ENCODE measurements around the gene GDF7. TPM values are rescaled to one million over a fixed set of nuclear protein-coding genes. Genes with fewer than 3 reads are reported as not detected.

The GDF7 gene
- total RNA-seq, 3 donors from 2014 or later (not counting 1 experiment from before 2014, with no cell fraction given): 0.02 to 0.10 (median 0.05) TPM

DNA sequence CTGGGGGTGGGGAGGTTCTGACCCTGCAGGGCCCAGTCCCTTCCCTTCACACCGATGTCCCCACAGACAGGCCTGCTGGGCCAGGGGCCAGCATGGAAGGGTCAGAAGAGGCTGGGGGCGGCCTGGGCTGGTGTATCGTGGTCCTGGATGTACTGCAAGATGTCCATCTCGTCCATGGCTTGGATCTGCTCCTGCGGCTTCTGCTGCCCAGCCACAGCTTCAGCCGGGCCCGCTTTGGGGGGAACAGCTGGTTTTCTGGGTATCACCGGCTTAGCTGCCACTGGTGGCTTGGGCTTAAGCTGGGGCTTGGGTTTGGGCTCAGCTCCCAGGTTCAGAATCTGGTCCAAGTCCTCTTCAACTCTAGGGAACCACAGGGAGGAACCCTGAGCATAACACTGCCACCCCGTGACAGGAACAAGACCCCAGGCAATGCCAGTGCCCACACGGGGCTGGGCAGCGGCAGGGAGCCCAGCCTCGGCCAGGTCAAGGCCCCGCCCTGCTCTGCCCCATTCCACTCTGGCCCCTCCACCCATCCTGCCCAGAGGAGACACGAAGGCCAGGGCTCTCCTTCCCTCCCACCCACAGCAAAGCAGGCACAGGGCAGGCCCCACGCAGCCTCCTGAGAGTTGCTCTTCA, 47.9 kb upstream of the GDF7 start:
- no peak for ATAC-seq

DNA sequence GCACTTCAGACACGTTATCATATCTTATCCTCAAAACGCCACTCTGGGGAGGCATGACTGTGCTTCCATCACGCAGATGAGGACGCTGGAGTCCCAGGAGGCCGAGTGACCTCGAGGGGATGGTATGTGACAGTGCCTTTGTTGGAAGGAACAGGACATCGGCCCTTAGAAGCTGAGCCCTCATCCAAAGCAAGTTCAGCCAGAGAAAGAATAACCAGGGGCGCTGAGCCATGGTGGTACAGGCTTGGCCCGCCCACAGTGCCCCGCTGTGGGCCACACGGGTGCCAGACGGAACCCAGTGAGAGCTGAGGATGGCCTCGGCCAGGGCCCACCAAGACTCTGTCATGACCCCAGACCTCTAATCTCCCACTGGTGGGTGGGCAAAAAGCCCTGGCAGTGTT, 47.3 kb upstream of the GDF7 start:
- H3K27ac ChIP-seq (ENCODE audit: low read length): no peak overlapping the region
- Mint-ChIP-seq H3K4me1 (peaks cover 6 to 7% of the 10 kb centered on the region in 2 donors), H3K4me3 (no peak overlapping the region), H3K9me3 (no peaks in the 10 kb centered on the region), H3K27me3 (ENCODE audit: low read depth in 2 of 2) (no peaks in the 10 kb centered on the region), H3K36me3 (peaks cover 7% of the 10 kb centered on the region), H3K27ac (no peak overlapping the region)
- no peaks in the 10 kb centered on the region for H3K27me3 ChIP-seq (ENCODE audit: control insufficient read depth, insufficient read depth, low read length)
- ATAC-seq: no peak
- no peak for DNase-seq
- no peak for TF ChIP-seq CTCF (IDR thresholded peaks at IDR 0.05)
- peaks cover 47% of the 10 kb centered on the region for H3K36me3 ChIP-seq (ENCODE audit: control insufficient read depth, insufficient read depth, low read length)
- peaks cover 15% of the 10 kb centered on the region for H3K4me1 ChIP-seq (ENCODE audit: control insufficient read depth, insufficient read depth, low read length)
- H3K9me3 ChIP-seq (ENCODE audit: control insufficient read depth, insufficient read depth, low read length): no peaks in the 10 kb centered on the region
- WGBS (ENCODE audit: insufficient coverage): 95% methylated on average over 13 of the region's 13 CpGs
- intact Hi-C loops (cut with micrococcal nuclease): no loop called here
- no peak overlapping the region for H3K4me3 ChIP-seq (ENCODE audit: low read length)

More for the DNA sequence above, 47.9 kb upstream of the GDF7 start:
- WGBS (ENCODE audit: insufficient coverage): 92% methylated on average over 15 of the region's 15 CpGs
- peaks cover 15% of the 10 kb centered on the region for H3K4me1 ChIP-seq (ENCODE audit: control insufficient read depth, insufficient read depth, low read length)
- Mint-ChIP-seq H3K27ac (no peak overlapping the region), H3K36me3 (peaks cover 7% of the 10 kb centered on the region), H3K4me1 (peaks cover 6 to 7% of the 10 kb centered on the region in 2 donors), H3K27me3 (ENCODE audit: low read depth in 2 of 2) (no peaks in the 10 kb centered on the region), H3K4me3 (no peak overlapping the region), H3K9me3 (no peaks in the 10 kb centered on the region)
- peaks cover 46% of the 10 kb centered on the region for H3K36me3 ChIP-seq (ENCODE audit: control insufficient read depth, insufficient read depth, low read length)
- H3K9me3 ChIP-seq (ENCODE audit: control insufficient read depth, insufficient read depth, low read length): no peaks in the 10 kb centered on the region
- H3K4me3 ChIP-seq (ENCODE audit: low read length): no peak overlapping the region
- intact Hi-C loops (cut with micrococcal nuclease): no loop called here
- no peak overlapping the region for H3K27ac ChIP-seq (ENCODE audit: low read length)
- H3K27me3 ChIP-seq (ENCODE audit: control insufficient read depth, insufficient read depth, low read length): no peaks in the 10 kb centered on the region
- TF ChIP-seq CTCF (IDR thresholded peaks at IDR 0.05): no peak
- no peak for DNase-seq

- peaks cover 47% of the 10 kb centered on the region for H3K36me3 ChIP-seq (ENCODE audit: control insufficient read depth, insufficient read depth, low read length)
- Mint-ChIP-seq H3K27ac (no peak overlapping the region), H3K36me3 (peaks cover 7% of the 10 kb centered on the region), H3K27me3 (ENCODE audit: low read depth in 2 of 2) (no peaks in the 10 kb centered on the region), H3K4me1 (peaks cover 6 to 7% of the 10 kb centered on the region in 2 donors), H3K4me3 (no peak overlapping the region), H3K9me3 (no peaks in the 10 kb centered on the region)
- no peak overlapping the region for H3K4me3 ChIP-seq (ENCODE audit: low read length)
- no peak overlapping the region for H3K27ac ChIP-seq (ENCODE audit: low read length)
- ATAC-seq (peak in 1 of 3 donors; percentile 6), DNase-seq (no peak)
- intact Hi-C loops (cut with micrococcal nuclease): no loop called here
- H3K27me3 ChIP-seq (ENCODE audit: control insufficient read depth, insufficient read depth, low read length): no peaks in the 10 kb centered on the region
- no peaks in the 10 kb centered on the region for H3K9me3 ChIP-seq (ENCODE audit: control insufficient read depth, insufficient read depth, low read length)
- WGBS (ENCODE audit: insufficient coverage): 97% methylated on average over 8 of the region's 8 CpGs
- H3K4me1 ChIP-seq (ENCODE audit: control insufficient read depth, insufficient read depth, low read length): peaks cover 15% of the 10 kb centered on the region
- TF ChIP-seq CTCF (IDR thresholded peaks at IDR 0.05): no peak
Measured at GRCh38 chr2:20620271-20620681, 46.7 kb upstream of the GDF7 start.

Data from natural killer cell (primary cell).